AG04450 (cell line): ENCODE data around the gene FBXL2. TPM values are rescaled to one million over a fixed set of nuclear protein-coding genes. Genes with fewer than 3 reads are reported as not detected.

Experiments
- CTCF ChIA-PET: fragments of 300-600, 350-600 bp; formaldehyde crosslinking; extraction: SDS; loops from one replicate; lab custom pipeline; 2022; ENCODE audit warnings: antibody characterized with exemption, inconsistent platforms; lab: Charles Lee
- POLR2A ChIA-PET: fragments of 350-600 bp; formaldehyde crosslinking; extraction: SDS; loops from one replicate; lab custom pipeline; 2021; ENCODE audit warnings: antibody characterized with exemption, inconsistent platforms; lab: Yijun Ruan, JAX
- DNase-seq: peaks from one replicate; pipeline ENCODE4 v3.0.0-alpha.2; 2011; ENCODE audit warnings: low read depth, low spot score
- H3K27ac ChIP-seq: one replicate; pipeline ENCODE4 v1.5.1; 2012; ENCODE audit warnings: low read depth, low read length, control low read depth
- H3K27me3 ChIP-seq: one replicate; pipeline ENCODE4 v1.6.0; 2012; ENCODE audit warnings: low read length; ENCODE audit not compliant: control insufficient read depth, insufficient read depth
- H3K4me3 ChIP-seq: 2 replicates; pipeline ENCODE4 v1.5.1; 2011; ENCODE audit warnings: mild to moderate bottlenecking, low read depth, low read length, control low read depth
- H3K9me3 ChIP-seq: 2 replicates; pipeline ENCODE4 v1.5.1; 2012; ENCODE audit warnings: low read length; ENCODE audit not compliant: control insufficient read depth, insufficient read depth
- polyA plus RNA-seq: library from polyadenylated mRNA; depleted of rRNA; stranded (reverse); fragments of >200 nt; gene quantifications from 2 replicates; pipeline ENCODE4 v1.2.3, GENCODE V29; 2011
- TF ChIP-seq, protein P1 (sequence below): IDR thresholded peaks from 2 replicates; pipeline ENCODE4 v1.5.1; 2011; ENCODE audit warnings: low read depth, low read length, control low read depth, inconsistent platforms

The FBXL2 gene
- polyA plus RNA-seq, 1 experiment = 14.4 TPM

DNA sequence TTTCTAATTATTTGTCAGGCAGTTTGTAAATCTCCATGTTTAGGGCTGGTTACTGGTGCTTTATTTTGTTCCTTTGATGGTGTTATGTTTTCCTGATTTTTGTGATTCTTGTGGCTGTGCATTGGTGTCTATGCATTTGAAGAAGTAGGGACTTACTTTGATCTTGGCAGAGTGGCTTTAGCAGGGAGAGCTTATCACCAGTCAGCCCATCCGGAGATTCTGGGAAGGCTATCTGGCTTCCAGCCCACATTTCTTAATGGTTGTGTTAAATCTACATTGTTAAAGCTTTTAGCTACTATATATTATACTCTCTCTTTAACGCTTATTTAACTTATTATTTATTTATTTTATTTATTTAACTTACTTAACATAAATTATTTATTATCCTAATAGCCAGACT, 35.1 kb downstream of the FBXL2 start:
- Histone ChIP-seq H3K27me3 (no peaks in the 10 kb centered on the region), H3K9me3 (peaks cover 4% of the 10 kb centered on the region), H3K27ac (no peak overlapping the region), H3K4me3 (no peak overlapping the region)
- TF ChIP-seq, protein P1, sequence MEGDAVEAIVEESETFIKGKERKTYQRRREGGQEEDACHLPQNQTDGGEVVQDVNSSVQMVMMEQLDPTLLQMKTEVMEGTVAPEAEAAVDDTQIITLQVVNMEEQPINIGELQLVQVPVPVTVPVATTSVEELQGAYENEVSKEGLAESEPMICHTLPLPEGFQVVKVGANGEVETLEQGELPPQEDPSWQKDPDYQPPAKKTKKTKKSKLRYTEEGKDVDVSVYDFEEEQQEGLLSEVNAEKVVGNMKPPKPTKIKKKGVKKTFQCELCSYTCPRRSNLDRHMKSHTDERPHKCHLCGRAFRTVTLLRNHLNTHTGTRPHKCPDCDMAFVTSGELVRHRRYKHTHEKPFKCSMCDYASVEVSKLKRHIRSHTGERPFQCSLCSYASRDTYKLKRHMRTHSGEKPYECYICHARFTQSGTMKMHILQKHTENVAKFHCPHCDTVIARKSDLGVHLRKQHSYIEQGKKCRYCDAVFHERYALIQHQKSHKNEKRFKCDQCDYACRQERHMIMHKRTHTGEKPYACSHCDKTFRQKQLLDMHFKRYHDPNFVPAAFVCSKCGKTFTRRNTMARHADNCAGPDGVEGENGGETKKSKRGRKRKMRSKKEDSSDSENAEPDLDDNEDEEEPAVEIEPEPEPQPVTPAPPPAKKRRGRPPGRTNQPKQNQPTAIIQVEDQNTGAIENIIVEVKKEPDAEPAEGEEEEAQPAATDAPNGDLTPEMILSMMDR = no peak
- CTCF ChIA-PET = no interaction called here
- POLR2A ChIA-PET = no interaction called here
- no peak for DNase-seq

DNA sequence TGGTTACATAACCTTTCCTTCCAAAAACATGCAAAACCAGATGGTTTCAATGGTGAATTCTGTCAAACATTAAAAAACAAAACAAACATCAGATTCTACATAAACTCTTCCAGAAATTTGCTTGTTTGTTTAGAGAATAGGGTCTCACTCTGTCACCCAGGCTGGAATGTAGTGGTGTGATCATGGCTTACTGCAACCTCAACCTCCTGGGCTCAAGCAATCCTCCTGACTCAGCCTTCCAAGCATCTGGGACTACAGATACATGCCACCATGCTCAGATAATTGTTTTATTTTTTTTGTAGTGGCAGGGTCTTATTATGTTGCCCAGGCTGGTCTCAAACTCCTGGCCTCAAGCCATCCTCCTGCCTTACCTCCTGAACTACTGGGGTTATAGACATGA, 36.1 kb downstream of the FBXL2 start:
- DNase-seq = no peak
- no peak overlapping the region for H3K27ac ChIP-seq
- H3K27me3 ChIP-seq = no peaks in the 10 kb centered on the region
- POLR2A ChIA-PET = no interaction called here
- no peak overlapping the region for H3K4me3 ChIP-seq
- H3K9me3 ChIP-seq = peaks cover 4% of the 10 kb centered on the region
- TF ChIP-seq, protein P1 = no peak
- CTCF ChIA-PET = no interaction called here

DNA sequence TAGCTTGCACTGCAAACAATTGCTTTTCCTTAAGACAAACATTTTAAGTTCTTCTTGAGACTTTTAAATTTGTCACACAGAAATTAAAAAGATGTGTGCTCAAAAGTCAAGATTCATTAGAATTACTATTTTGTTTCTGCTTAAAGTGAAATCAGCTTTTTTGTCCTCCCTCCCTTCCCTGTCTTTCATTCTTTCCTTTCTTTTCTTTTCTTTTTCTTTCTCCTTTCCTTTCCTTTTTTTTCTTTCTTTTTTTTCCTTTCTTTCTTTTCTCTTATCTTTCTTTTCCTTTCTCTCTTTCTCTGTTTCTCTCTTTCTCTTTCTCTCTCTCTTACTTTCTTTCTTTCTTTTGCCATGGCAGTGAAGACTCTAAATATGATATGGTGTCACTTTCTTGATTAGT, 37.8 kb downstream of the FBXL2 start:
- no peak for DNase-seq
- POLR2A ChIA-PET = no interaction called here

DNA sequence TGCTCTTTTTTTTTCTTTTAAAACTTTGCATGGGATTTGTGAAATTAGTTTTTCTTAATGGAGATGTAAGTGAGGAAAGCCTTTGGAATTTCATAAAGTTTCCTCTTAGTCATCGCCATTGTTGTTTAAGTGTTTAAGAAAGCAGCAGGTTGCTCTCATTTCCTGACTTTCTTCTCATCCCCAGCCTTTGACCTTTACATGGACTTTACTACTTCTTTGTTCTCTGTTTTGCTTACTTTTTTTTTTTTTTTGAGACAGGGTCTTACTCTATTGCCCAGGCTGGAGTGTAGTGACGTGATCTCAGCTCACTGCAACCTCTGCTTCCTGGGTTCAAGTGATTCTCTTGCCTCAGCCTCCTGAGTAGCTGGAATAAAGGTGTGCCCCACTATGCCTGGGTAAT, 38.6 kb downstream of the FBXL2 start:
- ChIA-PET POLR2A (no interaction called here), CTCF (no interaction called here)
- TF ChIP-seq, protein P1 = no peak
- no peak for DNase-seq
- peaks cover 1% of the 10 kb centered on the region for H3K9me3 ChIP-seq
- H3K4me3 ChIP-seq = no peak overlapping the region
- no peaks in the 10 kb centered on the region for H3K27me3 ChIP-seq
- no peak overlapping the region for H3K27ac ChIP-seq

More for the DNA sequence above, 37.8 kb downstream of the FBXL2 start:
- Histone ChIP-seq H3K27ac (no peak overlapping the region), H3K4me3 (no peak overlapping the region), H3K27me3 (no peaks in the 10 kb centered on the region), H3K9me3 (peaks cover 4% of the 10 kb centered on the region)
- CTCF ChIA-PET = interaction anchor here (0.6 to 1.0 kb wide), 2 partner anchors 58 to 241 kb away, joined by 3 to 5 read pairs; no protein-coding TSS in a partner anchor
- TF ChIP-seq, protein P1 = no peak

DNA sequence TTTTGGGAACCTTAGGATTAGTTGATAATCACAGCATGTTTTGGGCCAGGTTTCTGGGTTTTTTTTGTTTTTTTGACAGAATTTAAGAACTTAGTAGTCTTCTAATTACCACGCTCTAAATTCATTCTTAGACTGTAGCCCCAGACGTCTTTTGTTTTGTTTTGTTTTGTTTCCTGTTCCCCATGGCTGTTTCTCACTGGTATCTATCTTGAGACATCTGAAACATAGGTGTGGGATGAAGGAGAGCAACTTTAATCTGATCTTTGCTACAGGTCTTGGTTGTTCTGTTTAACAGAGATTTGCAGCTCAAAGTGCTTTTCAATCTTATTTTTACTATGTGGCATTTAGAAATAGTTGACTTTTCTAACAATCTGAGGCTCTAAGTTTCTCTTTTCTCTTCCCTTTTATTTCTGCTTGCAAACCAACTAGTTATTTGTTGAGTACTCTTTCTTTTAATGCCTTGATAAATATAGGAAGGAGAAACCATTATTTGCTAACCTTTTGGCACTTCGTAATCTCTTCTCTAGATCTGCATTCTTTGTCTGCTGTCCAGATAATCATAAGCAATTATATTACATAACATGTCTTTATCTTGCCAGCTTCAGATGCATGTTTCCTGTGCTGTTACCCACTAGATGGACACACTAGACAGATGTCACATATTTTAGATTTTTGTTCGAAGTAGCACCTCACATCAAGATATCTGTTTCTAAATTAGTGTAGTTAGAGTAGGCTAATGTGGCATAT, 40.9 kb downstream of the FBXL2 start:
- H3K9me3 ChIP-seq = no peaks in the 10 kb centered on the region
- ChIA-PET CTCF (interaction anchor here (1.7 to 2.2 kb wide), 2 partner anchors 55 to 187 kb away, joined by 7 to 8 read pairs; no protein-coding TSS in a partner anchor), POLR2A (no interaction called here)
- no peak for DNase-seq
- H3K27ac ChIP-seq = no peak overlapping the region
- TF ChIP-seq, protein P1 = no peak
- no peaks in the 10 kb centered on the region for H3K27me3 ChIP-seq
- no peak overlapping the region for H3K4me3 ChIP-seq
